ENCODE measurements around the gene ZRSR2.
"Not testable (repeated sequence)": the region's sequence is repeated elsewhere in the genome, so short reads cannot be mapped to it uniquely, and the experiment has no call there.

ZRSR2 gene

GRCh38 chrX:15797707-15798106 is 7.4 kb downstream of the ZRSR2 start:
- DNase-seq: no peak

GRCh38 chrX:15804563-15804962 is 14.3 kb downstream of the ZRSR2 start:
- peak in 3 of 4 experiments; percentile 11 to 84 (median 83) for DNase-seq

GRCh38 chrX:15808254-15808653 is 18.0 kb downstream of the ZRSR2 start:
- DNase-seq: no peak

- DNase-seq: peak in 1 of 4 experiments; percentile 13
These were observed 22.1 kb downstream of the ZRSR2 start for GRCh38 chrX:15812192-15812938.

- no peak for DNase-seq
These were observed 23.1 kb downstream of the ZRSR2 start for GRCh38 chrX:15813416-15813815.

- peak in 3 of 4 experiments; percentile 20 to 28 (median 21) for DNase-seq
These were observed 24.6 kb downstream of the ZRSR2 start for GRCh38 chrX:15814771-15815365.

GRCh38 chrX:15815779-15816437 is 25.6 kb downstream of the ZRSR2 start:
- DNase-seq: peak in 3 of 4 experiments; percentile 26 to 35 (median 27)

GRCh38 chrX:15816438-15816809 is 26.1 kb downstream of the ZRSR2 start:
- no peak for DNase-seq

- peak; percentile 15 to 42 (median 32) for DNase-seq
These were observed 26.6 kb downstream of the ZRSR2 start for GRCh38 chrX:15816886-15817285.

GRCh38 chrX:15820106-15821073 is 30.1 kb downstream of the ZRSR2 start:
- no peak for DNase-seq

- DNase-seq: no peak
These were observed 32.6 kb downstream of the ZRSR2 start for GRCh38 chrX:15822922-15823321.

GRCh38 chrX:15825936-15826335 is 35.7 kb downstream of the ZRSR2 start:
- no peak for DNase-seq

GRCh38 chrX:15829217-15829616 is 38.9 kb downstream of the ZRSR2 start:
- DNase-seq: no peak

GRCh38 chrX:15831347-15831746 is 41.1 kb downstream of the ZRSR2 start:
- not testable (repeated sequence) for DNase-seq

- DNase-seq: peak; percentile 8 to 53 (median 28)
These were observed 43.8 kb downstream of the ZRSR2 start for GRCh38 chrX:15834053-15834452.

- no peak for DNase-seq
These were observed 44.7 kb downstream of the ZRSR2 start for GRCh38 chrX:15834827-15835595.

- DNase-seq: peak in 2 of 4 experiments; percentile 1 to 4
These were observed 47.7 kb downstream of the ZRSR2 start for GRCh38 chrX:15838017-15838416.

GRCh38 chrX:15841853-15842516 is 51.7 kb downstream of the ZRSR2 start:
- DNase-seq: no peak

GRCh38 chrX:15843960-15844359 is 53.7 kb downstream of the ZRSR2 start:
- no peak for DNase-seq

- DNase-seq: peak in 1 of 4 experiments; percentile 22
These were observed 58.3 kb downstream of the ZRSR2 start for GRCh38 chrX:15848576-15848975.

- no peak for DNase-seq
These were observed 59.3 kb downstream of the ZRSR2 start for GRCh38 chrX:15849555-15849954.

Measured in suppressor macrophage (primary cell).